ENCODE results near the gene PRICKLE2.

Gene PRICKLE2

DNA sequence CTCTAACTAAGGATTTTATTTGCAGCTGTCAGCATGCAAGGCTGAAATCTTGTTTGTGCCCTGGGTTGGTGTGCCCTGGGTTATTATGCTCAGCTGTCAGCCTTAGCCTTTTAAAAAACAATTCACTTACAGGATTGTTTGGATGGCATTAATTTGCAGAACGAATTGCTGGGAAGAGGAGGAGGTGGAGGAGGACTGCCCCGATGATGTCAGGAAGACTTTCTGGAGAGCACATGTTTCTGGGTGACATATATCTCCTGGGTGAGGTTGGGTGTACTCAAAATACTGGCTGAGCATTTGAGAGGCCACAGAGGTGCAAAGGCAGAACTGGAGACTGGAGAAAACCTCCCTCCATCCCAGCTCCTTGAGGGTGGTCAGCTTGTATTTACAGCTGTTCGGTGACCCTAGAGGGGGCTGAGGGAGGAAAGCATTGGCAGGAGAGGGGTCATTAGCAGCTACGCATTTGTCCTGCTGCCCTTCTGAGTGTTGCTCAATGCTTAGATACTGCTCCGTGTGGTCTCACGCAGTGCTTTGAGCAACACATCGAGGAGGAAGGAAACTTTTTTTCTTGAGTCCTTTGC lies 142.2 kb downstream of the PRICKLE2 start:
- FAIRE-seq (no peak), DNase-seq (ENCODE audit: insufficient read length, low spot score) (no peak)
- TF ChIP-seq POLR2AphosphoS5 (IDR thresholded peaks at IDR 0.05; ENCODE audit: low read depth, low read length), result no peak
- TF ChIP-seq TAF1 (IDR thresholded peaks at IDR 0.05; ENCODE audit: low read depth, low read length), result no peak
- TF ChIP-seq PAX5 (IDR thresholded peaks at IDR 0.05; ENCODE audit: insufficient read depth, low read length, severe bottlenecking), result no peak
- TF ChIP-seq POU2F2 (IDR thresholded peaks at IDR 0.05; ENCODE audit: low read depth, low read length), result no peak
- no peak for TF ChIP-seq SPI1 (IDR thresholded peaks at IDR 0.05; ENCODE audit: low read depth, low read length)
- no peak for TF ChIP-seq POLR2A (IDR thresholded peaks at IDR 0.05; ENCODE audit: low read depth, low read length)

DNA sequence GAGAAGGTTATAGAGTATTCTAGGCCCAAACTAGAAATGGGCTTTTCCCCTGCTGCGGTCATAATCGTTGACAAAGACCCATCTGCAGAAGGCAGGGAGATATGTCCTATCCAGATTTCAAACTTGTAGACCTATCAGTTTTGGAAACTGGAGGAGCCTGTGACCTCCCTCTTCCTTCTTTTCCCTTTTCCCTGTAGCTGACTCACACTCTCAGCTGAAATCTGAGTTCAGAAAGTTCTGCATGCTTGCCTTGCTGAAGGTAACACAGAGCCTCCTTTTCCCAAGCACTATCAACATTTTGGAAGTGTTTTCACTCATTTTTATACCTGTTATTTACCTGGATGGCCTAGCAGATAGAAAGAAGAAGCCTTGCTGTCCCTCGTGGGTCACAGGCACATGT lies 142.9 kb downstream of the PRICKLE2 start:
- FAIRE-seq, result no peak

DNA sequence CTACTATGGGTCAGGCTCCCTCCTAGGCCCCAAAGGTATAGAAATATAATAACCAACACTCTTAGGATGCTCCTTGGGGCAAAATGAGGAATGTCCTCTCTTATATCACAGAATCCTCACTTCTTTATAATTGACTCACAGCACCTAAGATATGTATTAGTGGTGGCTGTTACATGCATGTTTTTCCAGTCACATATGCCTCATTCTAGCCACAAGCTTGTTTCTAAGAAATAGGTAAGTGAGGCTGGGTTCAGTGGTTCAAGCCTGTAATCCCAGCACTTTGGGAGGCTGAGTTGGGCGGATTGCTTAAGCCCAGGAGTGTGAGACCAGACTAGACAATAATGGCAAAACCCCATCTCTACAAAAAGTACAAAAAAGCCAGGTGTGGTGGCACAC lies 144.0 kb downstream of the PRICKLE2 start:
- no peak for DNase-seq (ENCODE audit: insufficient read length, low spot score)
- no peak for TF ChIP-seq POLR2A (IDR thresholded peaks at IDR 0.05; ENCODE audit: low read depth, low read length)
- FAIRE-seq, result no peak

More for the DNA sequence above, 142.9 kb downstream of the PRICKLE2 start:
- no peak for DNase-seq (ENCODE audit: insufficient read length, low spot score)
- TF ChIP-seq TAF1 (IDR thresholded peaks at IDR 0.05; ENCODE audit: low read depth, low read length), result no peak
- no peak for TF ChIP-seq POU2F2 (IDR thresholded peaks at IDR 0.05; ENCODE audit: low read depth, low read length)
- no peak for TF ChIP-seq PAX5 (IDR thresholded peaks at IDR 0.05; ENCODE audit: insufficient read depth, low read length, severe bottlenecking)
- no peak for TF ChIP-seq SPI1 (IDR thresholded peaks at IDR 0.05; ENCODE audit: low read depth, low read length)
- no peak for TF ChIP-seq POLR2AphosphoS5 (IDR thresholded peaks at IDR 0.05; ENCODE audit: low read depth, low read length)
- TF ChIP-seq POLR2A (IDR thresholded peaks at IDR 0.05; ENCODE audit: low read depth, low read length), result no peak

- no peak for FAIRE-seq
- DNase-seq (ENCODE audit: insufficient read length, low spot score), result no peak
- TF ChIP-seq TAF1 (IDR thresholded peaks at IDR 0.05; ENCODE audit: low read depth, low read length) (no peak), POU2F2 (IDR thresholded peaks at IDR 0.05; ENCODE audit: low read depth, low read length) (no peak), SPI1 (IDR thresholded peaks at IDR 0.05; ENCODE audit: low read depth, low read length) (no peak), POLR2A (IDR thresholded peaks at IDR 0.05; ENCODE audit: low read depth, low read length) (no peak), POLR2AphosphoS5 (IDR thresholded peaks at IDR 0.05; ENCODE audit: low read depth, low read length) (no peak), PAX5 (IDR thresholded peaks at IDR 0.05; ENCODE audit: insufficient read depth, low read length, severe bottlenecking) (no peak)
These were observed 144.5 kb downstream of the PRICKLE2 start for GRCh38 chr3:64080616-64081234.

GRCh38 chr3:64079369-64080150 lies 145.7 kb downstream of the PRICKLE2 start:
- FAIRE-seq, result no peak
- no peak for DNase-seq (ENCODE audit: insufficient read length, low spot score)

GRCh38 chr3:64078966-64079365 lies 146.3 kb downstream of the PRICKLE2 start:
- FAIRE-seq (no peak), DNase-seq (ENCODE audit: insufficient read length, low spot score) (no peak)
- TF ChIP-seq PAX5 (IDR thresholded peaks at IDR 0.05; ENCODE audit: insufficient read depth, low read length, severe bottlenecking), result no peak

More at GRCh38 chr3:64079369-64080150, 145.7 kb downstream of the PRICKLE2 start:
- no peak for TF ChIP-seq POU2F2 (IDR thresholded peaks at IDR 0.05; ENCODE audit: low read depth, low read length)
- TF ChIP-seq POLR2AphosphoS5 (IDR thresholded peaks at IDR 0.05; ENCODE audit: low read depth, low read length), result no peak
- TF ChIP-seq PAX5 (IDR thresholded peaks at IDR 0.05; ENCODE audit: insufficient read depth, low read length, severe bottlenecking), result no peak
- TF ChIP-seq POLR2A (IDR thresholded peaks at IDR 0.05; ENCODE audit: low read depth, low read length), result no peak
- TF ChIP-seq SPI1 (IDR thresholded peaks at IDR 0.05; ENCODE audit: low read depth, low read length), result no peak
- TF ChIP-seq TAF1 (IDR thresholded peaks at IDR 0.05; ENCODE audit: low read depth, low read length), result no peak

- TF ChIP-seq POLR2A (IDR thresholded peaks at IDR 0.05; ENCODE audit: low read depth, low read length), result no peak
- no peak for TF ChIP-seq SPI1 (IDR thresholded peaks at IDR 0.05; ENCODE audit: low read depth, low read length)
- no peak for TF ChIP-seq POLR2AphosphoS5 (IDR thresholded peaks at IDR 0.05; ENCODE audit: low read depth, low read length)
- no peak for TF ChIP-seq POU2F2 (IDR thresholded peaks at IDR 0.05; ENCODE audit: low read depth, low read length)
- TF ChIP-seq TAF1 (IDR thresholded peaks at IDR 0.05; ENCODE audit: low read depth, low read length), result no peak
- TF ChIP-seq PAX5 (IDR thresholded peaks at IDR 0.05; ENCODE audit: insufficient read depth, low read length, severe bottlenecking), result no peak
- FAIRE-seq (no peak), DNase-seq (ENCODE audit: insufficient read length, low spot score) (no peak)
These were observed 150.2 kb downstream of the PRICKLE2 start for GRCh38 chr3:64074895-64075679.

DNA sequence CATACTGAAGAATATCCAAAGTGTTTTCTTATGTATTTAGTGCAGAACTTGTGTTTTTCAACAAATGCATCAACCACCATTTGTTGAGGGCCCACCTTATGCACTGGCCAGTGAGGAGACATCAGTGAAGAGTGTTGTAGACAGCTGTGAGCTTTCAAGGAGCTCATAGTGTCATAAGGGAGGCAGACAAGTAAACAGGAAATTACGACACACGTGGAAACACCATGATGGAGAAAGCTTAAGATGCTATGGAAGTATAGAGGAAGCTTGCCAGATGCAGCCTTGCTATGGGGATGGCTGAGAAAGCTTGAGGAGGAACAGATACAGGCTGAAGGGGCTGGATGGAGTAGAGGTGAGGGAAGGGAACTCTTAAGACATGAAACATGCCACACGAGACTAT lies 151.2 kb downstream of the PRICKLE2 start:
- no peak for TF ChIP-seq PAX5 (IDR thresholded peaks at IDR 0.05; ENCODE audit: insufficient read depth, low read length, severe bottlenecking)
- TF ChIP-seq POU2F2 (IDR thresholded peaks at IDR 0.05; ENCODE audit: low read depth, low read length), result no peak
- no peak for TF ChIP-seq POLR2A (IDR thresholded peaks at IDR 0.05; ENCODE audit: low read depth, low read length)
- no peak for TF ChIP-seq POLR2AphosphoS5 (IDR thresholded peaks at IDR 0.05; ENCODE audit: low read depth, low read length)
- TF ChIP-seq TAF1 (IDR thresholded peaks at IDR 0.05; ENCODE audit: low read depth, low read length), result no peak
- no peak for TF ChIP-seq SPI1 (IDR thresholded peaks at IDR 0.05; ENCODE audit: low read depth, low read length)
- DNase-seq (ENCODE audit: insufficient read length, low spot score) (no peak), FAIRE-seq (no peak)

DNA sequence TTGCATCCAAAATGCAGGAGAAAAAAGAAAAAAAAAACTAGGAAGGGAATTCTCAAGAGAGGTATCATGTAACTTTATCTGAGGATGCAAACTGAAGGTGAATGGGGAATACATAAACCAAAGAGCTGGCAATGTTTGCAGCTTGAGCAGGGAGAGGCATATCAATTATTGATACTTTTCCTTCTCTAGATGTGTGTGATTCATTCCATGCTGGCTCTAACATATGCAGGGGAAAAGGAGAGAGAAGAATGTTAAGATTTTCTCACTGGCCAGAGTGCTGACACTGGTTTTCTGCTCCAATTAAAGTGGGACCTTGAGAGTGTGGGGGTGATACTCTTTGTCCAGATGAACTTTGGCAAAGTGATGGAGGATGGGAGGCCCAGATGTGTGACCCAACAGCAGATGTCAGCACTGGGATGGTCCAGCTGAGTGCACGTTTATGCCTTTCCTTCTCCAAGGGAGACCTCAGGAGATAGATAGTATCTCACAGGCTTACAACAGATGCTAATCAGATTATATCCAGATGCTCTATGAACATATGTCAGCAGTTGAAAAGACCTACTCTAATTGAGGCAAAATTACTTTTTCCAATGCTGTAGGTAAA lies 152.0 kb downstream of the PRICKLE2 start:
- DNase-seq (ENCODE audit: insufficient read length, low spot score), result no peak
- FAIRE-seq, result no peak

More for the DNA sequence above, 152.0 kb downstream of the PRICKLE2 start:
- no peak for TF ChIP-seq SPI1 (IDR thresholded peaks at IDR 0.05; ENCODE audit: low read depth, low read length)
- TF ChIP-seq POU2F2 (IDR thresholded peaks at IDR 0.05; ENCODE audit: low read depth, low read length), result no peak
- TF ChIP-seq POLR2AphosphoS5 (IDR thresholded peaks at IDR 0.05; ENCODE audit: low read depth, low read length), result no peak
- no peak for TF ChIP-seq TAF1 (IDR thresholded peaks at IDR 0.05; ENCODE audit: low read depth, low read length)
- TF ChIP-seq POLR2A (IDR thresholded peaks at IDR 0.05; ENCODE audit: low read depth, low read length), result no peak
- no peak for TF ChIP-seq PAX5 (IDR thresholded peaks at IDR 0.05; ENCODE audit: insufficient read depth, low read length, severe bottlenecking)

Data from GM12891 (cell line).